DOHH2 (cell line): ENCODE results near the gene STRIP1.

ENCODE experiments used
- EZH2phosphoT487 ChIP-seq: fragments of 200-600 bp; sonication (generic); IDR thresholded peaks from 2 replicates; pipeline ENCODE4 v1.6.1; 2017; ENCODE audit warnings: borderline replicate concordance, mild to moderate bottlenecking, antibody characterized with exemption, low read length, moderate library complexity, mixed read lengths
- TF ChIP-seq, protein P1 (sequence below): fragments of 200-600 bp; sonication (generic); IDR thresholded peaks from one replicate; pipeline ENCODE4 v1.5.1; 2014; ENCODE audit warnings: antibody characterized with exemption, mild to moderate bottlenecking, low read depth, low read length; ENCODE audit not compliant: poor library complexity, severe bottlenecking

DNA sequence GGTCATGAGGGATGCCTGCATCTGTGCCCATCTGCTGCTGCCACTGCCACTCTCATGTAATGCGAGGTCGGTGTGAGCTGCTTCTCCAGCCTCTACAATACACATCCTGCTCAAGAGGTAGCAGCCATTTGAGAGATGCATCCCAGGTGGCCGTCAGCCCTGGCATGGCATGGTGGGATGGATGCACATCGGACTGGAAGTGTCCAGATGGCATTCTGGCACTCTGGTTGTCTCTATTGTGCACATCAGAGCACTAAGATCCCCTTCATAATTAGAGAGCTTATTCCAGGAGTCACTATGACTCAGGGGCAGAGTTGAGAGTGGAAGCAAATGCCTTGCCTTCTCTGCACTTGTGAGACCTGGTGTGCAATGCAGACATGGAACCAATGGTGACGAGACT is 3.8 kb downstream of the STRIP1 start:
- TF ChIP-seq, protein P1, sequence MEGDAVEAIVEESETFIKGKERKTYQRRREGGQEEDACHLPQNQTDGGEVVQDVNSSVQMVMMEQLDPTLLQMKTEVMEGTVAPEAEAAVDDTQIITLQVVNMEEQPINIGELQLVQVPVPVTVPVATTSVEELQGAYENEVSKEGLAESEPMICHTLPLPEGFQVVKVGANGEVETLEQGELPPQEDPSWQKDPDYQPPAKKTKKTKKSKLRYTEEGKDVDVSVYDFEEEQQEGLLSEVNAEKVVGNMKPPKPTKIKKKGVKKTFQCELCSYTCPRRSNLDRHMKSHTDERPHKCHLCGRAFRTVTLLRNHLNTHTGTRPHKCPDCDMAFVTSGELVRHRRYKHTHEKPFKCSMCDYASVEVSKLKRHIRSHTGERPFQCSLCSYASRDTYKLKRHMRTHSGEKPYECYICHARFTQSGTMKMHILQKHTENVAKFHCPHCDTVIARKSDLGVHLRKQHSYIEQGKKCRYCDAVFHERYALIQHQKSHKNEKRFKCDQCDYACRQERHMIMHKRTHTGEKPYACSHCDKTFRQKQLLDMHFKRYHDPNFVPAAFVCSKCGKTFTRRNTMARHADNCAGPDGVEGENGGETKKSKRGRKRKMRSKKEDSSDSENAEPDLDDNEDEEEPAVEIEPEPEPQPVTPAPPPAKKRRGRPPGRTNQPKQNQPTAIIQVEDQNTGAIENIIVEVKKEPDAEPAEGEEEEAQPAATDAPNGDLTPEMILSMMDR: no peak
- TF ChIP-seq EZH2phosphoT487: no peak
